IMR-90 (cell line): Measurements from ENCODE around the gene ABCA2. TPM values are rescaled to one million over a fixed set of nuclear protein-coding genes. Genes with fewer than 3 reads are reported as not detected.

Experiments used
- ATAC-seq: fragments of 200-7000 bp; cut with Tn5 transposase; 2 replicates; pipeline ENCODE4 v1.9.1; 2020; ENCODE audit warnings: low read depth, mild to moderate bottlenecking, moderate library complexity
- BruUV-seq: library from RNA; stranded (reverse); fragments of 400-500 nt; replicated peaks from 2 replicates; lab custom pipeline; 2021; lab: Mats Ljungman, UMichigan
- CTCF ChIA-PET: fragments of 300-600 bp; formaldehyde crosslinking; extraction: SDS; loops from one replicate; lab custom pipeline; 2021; ENCODE audit warnings: antibody characterized with exemption; lab: Yijun Ruan, JAX
- POLR2A ChIA-PET: fragments of 300-600 bp; sonication (Branson Sonifier 250); formaldehyde crosslinking; loops from one replicate; lab custom pipeline; 2022; ENCODE audit warnings: antibody characterized with exemption; ENCODE audit not compliant: unreplicated experiment; lab: Charles Lee
- DNase-seq: peaks from one replicate; pipeline ENCODE4 v3.0.0; 2013
- H2AFZ ChIP-seq: replicated peaks from 2 replicates; pipeline ENCODE3; 2013; ENCODE audit warnings: low read length, mild to moderate bottlenecking; ENCODE audit not compliant: poor library complexity
- H2AK5ac ChIP-seq: 2 replicates; pipeline ENCODE4 v1.6.1; 2013; ENCODE audit warnings: low read depth, low read length, inconsistent platforms
- H2AK9ac ChIP-seq: replicated peaks from 2 replicates; pipeline ENCODE3; 2013; ENCODE audit warnings: mild to moderate bottlenecking, low read depth, low read length, moderate library complexity; ENCODE audit not compliant: poor library complexity
- H2BK120ac ChIP-seq: 2 replicates; pipeline ENCODE4 v1.6.1; 2013; ENCODE audit warnings: low read depth, low read length, inconsistent platforms
- H2BK15ac ChIP-seq: 3 replicates; pipeline ENCODE4 v1.6.1; 2013; ENCODE audit warnings: low read depth, low read length, inconsistent platforms
- H2BK20ac ChIP-seq: 2 replicates; pipeline ENCODE4 v1.6.1; 2013; ENCODE audit warnings: low read depth, mild to moderate bottlenecking, inconsistent platforms, low read length, moderate library complexity
- H2BK5ac ChIP-seq: 2 replicates; pipeline ENCODE4 v1.6.1; 2013; ENCODE audit warnings: mild to moderate bottlenecking, low read depth, low read length, inconsistent platforms; ENCODE audit not compliant: poor library complexity, severe bottlenecking
- H3K14ac ChIP-seq: replicated peaks from 2 replicates; pipeline ENCODE4 v1.6.1; 2013; ENCODE audit warnings: low read depth, low read length, inconsistent platforms
- H3K18ac ChIP-seq: 2 replicates; pipeline ENCODE4 v1.6.1; 2013; ENCODE audit warnings: low read depth, low read length, control low read depth
- H3K23ac ChIP-seq: 2 replicates; pipeline ENCODE4 v1.6.1; 2013; ENCODE audit warnings: low read depth, low read length, inconsistent platforms
- H3K27ac ChIP-seq: 2 replicates; pipeline ENCODE4 v1.5.1; 2013; ENCODE audit warnings: mild to moderate bottlenecking, control low read depth, low read length; ENCODE audit not compliant: insufficient read depth
- H3K27me3 ChIP-seq: 2 replicates; pipeline ENCODE4 v1.6.1; 2013; ENCODE audit warnings: low read length; ENCODE audit not compliant: control insufficient read depth, insufficient read depth
- H3K36me3 ChIP-seq: 2 replicates; pipeline ENCODE4 v1.6.1; 2013; ENCODE audit warnings: low read length, mixed read lengths; ENCODE audit not compliant: control insufficient read depth, insufficient read depth
- H3K4ac ChIP-seq: 2 replicates; pipeline ENCODE4 v1.6.1; 2013; ENCODE audit warnings: low read depth, low read length, inconsistent platforms
- H3K4me1 ChIP-seq: 2 replicates; pipeline ENCODE4 v1.6.1; 2013; ENCODE audit warnings: low read length, mixed read lengths; ENCODE audit not compliant: control insufficient read depth, insufficient read depth
- H3K4me2 ChIP-seq: 2 replicates; pipeline ENCODE4 v1.6.1; 2013; ENCODE audit warnings: low read depth, mild to moderate bottlenecking, control low read depth, low read length, moderate library complexity
- H3K4me3 ChIP-seq: 2 replicates; pipeline ENCODE4 v1.5.1; 2013; ENCODE audit warnings: low read depth, mild to moderate bottlenecking, control low read depth, low read length, moderate library complexity; ENCODE audit not compliant: insufficient read depth
- H3K56ac ChIP-seq: 2 replicates; pipeline ENCODE4 v1.6.1; 2013; ENCODE audit warnings: low read length, inconsistent platforms; ENCODE audit not compliant: insufficient read depth; ENCODE audit errors: extremely low read depth
- H3K79me1 ChIP-seq, 2 experiments: 2 replicates each; pipeline ENCODE4 v1.6.1; 2013; ENCODE audit warnings: low read length in 2 of 2, inconsistent platforms in 1 of 2, low read depth in 1 of 2
- H3K9ac ChIP-seq: 2 replicates; pipeline ENCODE4 v1.6.1; 2013; ENCODE audit warnings: low read depth, low read length, control low read depth
- H3K9me1 ChIP-seq: 2 replicates; pipeline ENCODE4 v1.6.1; 2013; ENCODE audit warnings: low read length, inconsistent platforms; ENCODE audit not compliant: insufficient read depth
- H3K9me3 ChIP-seq: 2 replicates; pipeline ENCODE4 v1.6.1; 2013; ENCODE audit warnings: low read length; ENCODE audit not compliant: control insufficient read depth, insufficient read depth
- H4K20me1 ChIP-seq: 2 replicates; pipeline ENCODE4 v1.6.1; 2013; ENCODE audit warnings: low read length, inconsistent platforms; ENCODE audit not compliant: insufficient read depth
- H4K5ac ChIP-seq: 2 replicates; pipeline ENCODE4 v1.6.1; 2013; ENCODE audit warnings: mild to moderate bottlenecking, low read depth, low read length, control low read depth
- H4K8ac ChIP-seq, 2 experiments: 2 replicates each; pipeline ENCODE4 v1.6.1; 2013; ENCODE audit warnings: low read depth in 2 of 2, low read length in 2 of 2, control low read depth in 1 of 2, inconsistent platforms in 1 of 2
- H4K91ac ChIP-seq: 2 replicates; pipeline ENCODE4 v1.6.1; 2013; ENCODE audit warnings: low read depth, low read length, inconsistent platforms; ENCODE audit not compliant: insufficient read depth
- RAD21 ChIP-seq: IDR thresholded peaks from 2 replicates; pipeline ENCODE4 v1.6.1; 2012; ENCODE audit warnings: low read length, improper control_type of control experiment
- WGBS, 2 experiments: methylation state at CpG; one replicate each; pipeline versions ENCODE4 v1.1.5 to v1.1.7; 2013; ENCODE audit warnings: missing lambda C conversion rate in 2 of 2; ENCODE audit not compliant: insufficient read length in 1 of 2; ENCODE audit errors: extremely low coverage in 2 of 2; 5-methylcytosine and 5-hydroxymethylcytosine counted together
- dilution Hi-C: fragments of 300-500 bp; cut with HindIII; formaldehyde crosslinking; loops from one replicate; pipeline ENCODE4 v1.14.3; 2018; ENCODE audit warnings: low sequenced_read_pairs; ENCODE audit not compliant: unreplicated experiment
- in situ Hi-C: fragments of 300-500 bp; cut with MboI; formaldehyde crosslinking; loops from 3 replicates; pipeline ENCODE4 v1.14.3; 2019; ENCODE audit warnings: low sequenced_read_pairs, inconsistent platforms, mixed read lengths
- intact Hi-C: fragments of 100-400 bp; cut with micrococcal nuclease; formaldehyde crosslinking; loops from 2 replicates; pipeline ENCODE4 v1.10.0; 2022
- polyA plus RNA-seq, 3 experiments: library from polyadenylated mRNA; depleted of rRNA; stranded (reverse); fragments of >200 nt; gene quantifications; 2 replicates each; pipeline ENCODE4 v1.2.3, GENCODE V29; 2012; ENCODE audit warnings: low replicate concordance in 1 of 3
- total RNA-seq: library from RNA; depleted of rRNA; stranded (reverse); fragments of >200 nt; gene quantifications from 2 replicates; pipeline ENCODE4 v1.2.3, GENCODE V29; 2012

The ABCA2 gene
- total and polyA plus RNA-seq, 2 of the 4 experiments (the other 2 are of a cell fraction): 3.8 to 46.0 TPM

DNA sequence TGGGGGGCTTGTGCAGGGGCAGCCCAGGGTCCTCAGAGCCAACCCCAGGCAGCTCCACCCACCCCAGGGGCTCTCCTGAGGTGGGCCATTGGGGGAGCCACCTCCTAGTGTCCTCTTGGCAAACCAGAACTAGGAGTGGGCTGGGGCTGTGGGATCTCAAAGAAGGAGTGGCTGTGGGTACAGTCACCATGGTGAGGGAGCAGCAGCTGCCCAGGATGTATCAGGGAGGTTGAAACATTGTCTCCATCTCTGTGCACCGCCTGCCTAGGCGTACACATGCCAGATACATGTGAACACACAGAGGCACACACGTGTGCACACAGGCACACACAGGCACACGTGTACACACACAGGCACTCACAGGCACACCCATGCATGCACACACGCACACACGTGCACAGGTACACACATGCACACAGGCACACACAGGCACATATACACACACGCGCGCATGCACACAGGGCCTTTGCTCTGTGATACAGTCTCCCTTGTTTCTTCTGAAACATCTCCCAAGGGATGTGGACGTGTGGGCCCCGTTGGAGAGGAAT is 65.3 kb downstream of the ABCA2 start:
- ATAC-seq: no peak
- CTCF ChIA-PET: no interaction called here
- TF ChIP-seq RAD21: no peak

More for the DNA sequence above, 65.3 kb downstream of the ABCA2 start:
- H3K36me3 ChIP-seq: no peaks in the 10 kb centered on the region
- no peaks in the 10 kb centered on the region for H3K79me1 ChIP-seq
- dilution Hi-C loops: no loop called here
- H3K4me1 ChIP-seq: no peaks in the 10 kb centered on the region
- no peak overlapping the region for H2BK20ac ChIP-seq
- H4K20me1 ChIP-seq: no peaks in the 10 kb centered on the region
- peak overlapping the region; percentile 3 for H2AFZ ChIP-seq
- H3K9me1 ChIP-seq: peaks cover 2% of the 10 kb centered on the region; the same call in 1 of the 2 replicates
- no peak overlapping the region for H3K23ac ChIP-seq
- POLR2A ChIA-PET: no interaction called here
- no peak overlapping the region for H4K8ac ChIP-seq
- H3K56ac ChIP-seq: no peak overlapping the region
- no TSS peak for BruUV-seq
- H4K5ac ChIP-seq: no peak overlapping the region
- H3K4me3 ChIP-seq: no peak overlapping the region
- no peak overlapping the region for H3K4me2 ChIP-seq
- DNase-seq: no peak
- no peak overlapping the region for H3K18ac ChIP-seq
- H3K9ac ChIP-seq: no peak overlapping the region
- H2BK5ac ChIP-seq: no peak overlapping the region
- intact Hi-C loops: no loop called here
- WGBS, 2 experiments: no CpG with 5 or more reads among the region's 11 CpGs
- H2BK15ac ChIP-seq: no peak overlapping the region
- peaks cover 24% of the 10 kb centered on the region for H3K27me3 ChIP-seq
- no peak overlapping the region for H2AK5ac ChIP-seq
- H3K14ac ChIP-seq: no peak overlapping the region
- H3K4ac ChIP-seq: no peak overlapping the region
- H2BK120ac ChIP-seq: no peak overlapping the region
- no peak overlapping the region for H2AK9ac ChIP-seq
- H3K9me3 ChIP-seq: no peaks in the 10 kb centered on the region
- H4K91ac ChIP-seq: no peak overlapping the region
- in situ Hi-C loops: no loop called here
- no peak overlapping the region for H3K27ac ChIP-seq
